Activated CD8-positive, alpha-beta T cell treated with anti-CD3 and anti-CD28 coated beads for 36 hours (primary cell): ENCODE results near the gene QPCT. TPM values are rescaled to one million over a fixed set of nuclear protein-coding genes. Genes with fewer than 3 reads are reported as not detected.

Experiments
- ATAC-seq: fragments of 200-7000 bp; cut with Tn5 transposase; one replicate; pipeline ENCODE4 v1.10.0; 2021; ENCODE audit warnings: mild to moderate bottlenecking, moderate library complexity
- CTCF ChIA-PET: fragments of 350-600 bp; sonication (Branson Sonifier 250); formaldehyde crosslinking; loops from one replicate; lab custom pipeline; 2021; ENCODE audit warnings: antibody characterized with exemption; lab: Charles Lee
- POLR2A ChIA-PET: fragments of 350-600 bp; sonication (Branson Sonifier 250); formaldehyde crosslinking; loops from one replicate; lab custom pipeline; 2021; ENCODE audit warnings: antibody characterized with exemption; lab: Charles Lee
- DNase-seq: peaks from one replicate; pipeline ENCODE4 v3.0.0-alpha.2; 2020
- H3K27ac Mint-ChIP-seq: one replicate; pipeline ENCODE4 v1.8.0; 2021; ENCODE audit warnings: mild to moderate bottlenecking, mixed read lengths
- H3K27me3 Mint-ChIP-seq: one replicate; pipeline ENCODE4 v1.8.0; 2021; ENCODE audit warnings: mixed read lengths
- H3K36me3 Mint-ChIP-seq: one replicate; pipeline ENCODE4 v1.8.0; 2021; ENCODE audit warnings: low read depth, mixed read lengths
- H3K4me1 Mint-ChIP-seq: one replicate; pipeline ENCODE4 v1.8.0; 2021; ENCODE audit warnings: low read depth, mixed read lengths
- H3K4me3 Mint-ChIP-seq: one replicate; pipeline ENCODE4 v1.8.0; 2021; ENCODE audit warnings: mild to moderate bottlenecking, moderate library complexity, mixed read lengths
- H3K9me3 Mint-ChIP-seq: one replicate; pipeline ENCODE4 v1.8.0; 2021; ENCODE audit warnings: mixed read lengths
- CTCF ChIP-seq: fragments of 200-600 bp; IDR thresholded peaks from one replicate; pipeline ENCODE4 v1.8.0; 2022; ENCODE audit warnings: antibody characterized with exemption, mild to moderate bottlenecking
- intact Hi-C: fragments of 100-400 bp; cut with micrococcal nuclease; formaldehyde crosslinking; loops from one replicate; pipeline ENCODE4 v1.10.0; 2022
- total RNA-seq, 2 experiments: library from RNA; stranded (reverse); gene quantifications; one replicate each; pipeline ENCODE4 v1.2.3, GENCODE V29; 2021

QPCT gene
- total RNA-seq, 2 experiments from 2014 or later, result 0.29 to 0.56 TPM

GRCh38 chr2:37321029-37321682 is 23.3 kb upstream of the QPCT start:
- ATAC-seq, result no peak
- H3K4me3 Mint-ChIP-seq, result no peak overlapping the region
- H3K27me3 Mint-ChIP-seq, result peaks cover 3% of the 10 kb centered on the region
- no peaks in the 10 kb centered on the region for H3K9me3 Mint-ChIP-seq
- TF ChIP-seq CTCF, result no peak
- peaks cover 54% of the 10 kb centered on the region for H3K4me1 Mint-ChIP-seq
- CTCF ChIA-PET, result interaction anchor here (0.9 to 1.1 kb wide), 2 partner anchors 12 to 20 kb away, joined by 3 to 4 read pairs; no protein-coding TSS in a partner anchor
- peaks cover 22% of the 10 kb centered on the region for H3K36me3 Mint-ChIP-seq
- POLR2A ChIA-PET, result interaction anchor here (1.1 kb wide), 1 partner anchor 551 kb away, joined by 3 read pairs; no protein-coding TSS in a partner anchor
- DNase-seq, result no peak
- intact Hi-C loops, result loop anchor here (1.0 to 5.0 kb wide), 2 partner anchors 44 to 71 kb away; no protein-coding TSS in a partner anchor
- H3K27ac Mint-ChIP-seq, result no peak overlapping the region

GRCh38 chr2:37322368-37322767 is 22.1 kb upstream of the QPCT start:
- no peaks in the 10 kb centered on the region for H3K9me3 Mint-ChIP-seq
- H3K36me3 Mint-ChIP-seq, result peaks cover 18% of the 10 kb centered on the region
- POLR2A ChIA-PET, result interaction anchor here (0.6 to 1.1 kb wide), 2 partner anchors 243 to 549 kb away, joined by 3 read pairs; no protein-coding TSS in a partner anchor
- intact Hi-C loops, result loop anchor here (5.0 kb wide), 1 partner anchor 70 kb away; no protein-coding TSS in a partner anchor
- peaks cover 8% of the 10 kb centered on the region for H3K27me3 Mint-ChIP-seq
- CTCF ChIA-PET, result interaction anchor here (0.6 to 1.6 kb wide), 5 partner anchors 19 to 103 kb away, joined by 3 to 7 read pairs (median 3); no protein-coding TSS in a partner anchor
- ATAC-seq, result peak; percentile 26
- H3K4me1 Mint-ChIP-seq, result peaks cover 52% of the 10 kb centered on the region
- DNase-seq, result no peak
- peak overlapping the region; percentile 93 for H3K4me3 Mint-ChIP-seq
- no peak for TF ChIP-seq CTCF
- peak overlapping the region; percentile 61 for H3K27ac Mint-ChIP-seq

- H3K36me3 Mint-ChIP-seq, result peaks cover 14% of the 10 kb centered on the region
- peaks cover 43% of the 10 kb centered on the region for H3K4me1 Mint-ChIP-seq
- peak overlapping the region; percentile 93 for H3K4me3 Mint-ChIP-seq
- H3K27ac Mint-ChIP-seq, result peak overlapping the region; percentile 94
- intact Hi-C loops, result loop anchor here (5.0 kb wide), 1 partner anchor 69 kb away; no protein-coding TSS in a partner anchor
- no peaks in the 10 kb centered on the region for H3K9me3 Mint-ChIP-seq
- no peak for TF ChIP-seq CTCF
- ATAC-seq (no peak), DNase-seq (no peak)
- H3K27me3 Mint-ChIP-seq, result peaks cover 11% of the 10 kb centered on the region
- ChIA-PET CTCF (interaction anchor here (0.6 to 1.6 kb wide), 4 partner anchors 50 to 91 kb away, joined by 3 to 7 read pairs (median 4); no protein-coding TSS in a partner anchor), POLR2A (interaction anchor here (0.6 to 1.4 kb wide), 7 partner anchors 21 to 242 kb away, joined by 3 to 4 read pairs (median 3); no protein-coding TSS in a partner anchor)
These were observed 21.2 kb upstream of the QPCT start for GRCh38 chr2:37323176-37323780.

GRCh38 chr2:37323781-37324535 is 20.5 kb upstream of the QPCT start:
- Mint-ChIP-seq H3K27me3 (peaks cover 11% of the 10 kb centered on the region), H3K4me1 (peaks cover 37% of the 10 kb centered on the region), H3K9me3 (no peaks in the 10 kb centered on the region), H3K4me3 (peak overlapping the region; percentile 93), H3K27ac (peak overlapping the region; percentile 94), H3K36me3 (peaks cover 14% of the 10 kb centered on the region)
- DNase-seq (peak; percentile 66), ATAC-seq (peak; percentile 34)
- POLR2A ChIA-PET, result interaction anchor here (0.8 to 1.7 kb wide), 10 partner anchors 12 to 168 kb away, joined by 3 to 6 read pairs (median 3); no protein-coding TSS in a partner anchor
- TF ChIP-seq CTCF, result no peak
- CTCF ChIA-PET, result interaction anchor here (0.6 to 1.6 kb wide), 4 partner anchors 49 to 553 kb away, joined by 3 to 7 read pairs (median 4); no protein-coding TSS in a partner anchor
- intact Hi-C loops, result loop anchor here (5.0 kb wide), 1 partner anchor 68 kb away; no protein-coding TSS in a partner anchor
